CD4-positive, alpha-beta T cell treated with Interleukin-2 at 100 ng/mL for 4 hours (primary cell): ENCODE results near the gene CRYBG2.
A peak's percentile ranks its signal among the peaks of the same experiment; 100 is the strongest.
"Not testable (repeated sequence)": the region's sequence is repeated elsewhere in the genome, so short reads cannot be mapped to it uniquely, and the experiment has no call there.

Source experiments
- DNase-seq: peaks from one replicate; pipeline ENCODE4 v3.0.0-alpha.2; 2020; ENCODE audit warnings: low spot score

CRYBG2 gene

GRCh38 chr1:26293911-26294463, 59.9 kb downstream of the CRYBG2 start:
- DNase-seq, result no peak

DNA sequence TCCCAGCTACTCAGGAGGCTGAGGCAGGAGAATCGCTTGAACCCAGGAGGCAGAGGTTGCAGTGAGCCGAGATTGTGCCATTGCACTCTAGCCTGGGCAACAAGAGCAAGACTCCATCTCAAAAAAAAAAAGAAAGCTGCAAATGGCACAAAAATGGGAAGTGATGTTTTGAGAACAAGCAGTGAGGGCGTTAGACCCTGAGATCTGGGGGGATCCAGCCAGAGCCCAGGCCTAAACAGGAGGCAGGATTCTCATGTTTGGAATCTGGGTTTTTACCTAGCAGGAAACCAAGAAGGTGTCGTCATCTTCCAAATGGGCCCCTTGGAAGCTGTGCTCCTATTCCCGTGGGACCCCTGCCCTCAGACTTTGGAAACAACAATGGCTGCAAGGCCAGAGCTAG, 61.2 kb downstream of the CRYBG2 start:
- DNase-seq, result not testable (repeated sequence)

DNA sequence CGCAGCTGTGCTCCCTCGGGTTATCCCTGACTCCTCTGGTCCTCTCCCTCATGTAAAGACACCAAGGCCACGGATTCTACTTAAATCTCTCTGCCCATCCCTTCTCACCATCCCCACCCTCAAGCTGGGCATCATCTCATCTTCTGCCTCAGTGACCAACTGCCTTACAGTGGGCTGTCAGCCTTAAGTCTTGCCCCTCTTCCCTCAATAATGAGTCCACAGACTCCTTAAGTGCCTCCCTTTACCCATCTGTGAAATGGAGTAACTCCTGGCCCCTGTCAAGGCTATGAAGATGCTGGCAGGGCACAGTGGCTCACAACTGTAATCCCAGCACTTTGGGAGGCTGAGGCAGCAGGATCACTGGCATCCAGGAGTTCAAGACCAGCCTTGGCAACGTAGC, 62.0 kb downstream of the CRYBG2 start:
- DNase-seq, result no peak

DNA sequence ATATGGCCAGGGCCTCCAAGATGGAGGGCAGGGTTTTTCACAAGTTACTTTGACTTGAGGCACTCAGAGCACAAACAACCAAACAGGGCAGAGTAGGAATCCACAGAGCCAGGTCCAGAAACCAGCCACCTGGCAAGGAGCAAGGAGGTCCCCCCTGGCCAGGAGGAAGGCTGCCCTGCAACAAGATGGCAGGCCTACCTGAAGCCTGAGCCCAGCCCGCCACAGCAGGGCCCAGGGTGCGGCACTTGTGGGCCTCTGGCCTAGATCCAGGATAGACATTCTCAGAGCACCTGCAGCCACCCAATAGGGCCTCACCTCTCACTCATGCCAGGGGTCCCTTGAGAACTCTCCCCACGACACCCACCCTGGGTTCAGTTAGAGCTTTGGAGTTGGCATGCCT, 62.5 kb downstream of the CRYBG2 start:
- no peak for DNase-seq

- no peak for DNase-seq
These were observed 63.1 kb downstream of the CRYBG2 start for GRCh38 chr1:26290882-26291261.

DNA sequence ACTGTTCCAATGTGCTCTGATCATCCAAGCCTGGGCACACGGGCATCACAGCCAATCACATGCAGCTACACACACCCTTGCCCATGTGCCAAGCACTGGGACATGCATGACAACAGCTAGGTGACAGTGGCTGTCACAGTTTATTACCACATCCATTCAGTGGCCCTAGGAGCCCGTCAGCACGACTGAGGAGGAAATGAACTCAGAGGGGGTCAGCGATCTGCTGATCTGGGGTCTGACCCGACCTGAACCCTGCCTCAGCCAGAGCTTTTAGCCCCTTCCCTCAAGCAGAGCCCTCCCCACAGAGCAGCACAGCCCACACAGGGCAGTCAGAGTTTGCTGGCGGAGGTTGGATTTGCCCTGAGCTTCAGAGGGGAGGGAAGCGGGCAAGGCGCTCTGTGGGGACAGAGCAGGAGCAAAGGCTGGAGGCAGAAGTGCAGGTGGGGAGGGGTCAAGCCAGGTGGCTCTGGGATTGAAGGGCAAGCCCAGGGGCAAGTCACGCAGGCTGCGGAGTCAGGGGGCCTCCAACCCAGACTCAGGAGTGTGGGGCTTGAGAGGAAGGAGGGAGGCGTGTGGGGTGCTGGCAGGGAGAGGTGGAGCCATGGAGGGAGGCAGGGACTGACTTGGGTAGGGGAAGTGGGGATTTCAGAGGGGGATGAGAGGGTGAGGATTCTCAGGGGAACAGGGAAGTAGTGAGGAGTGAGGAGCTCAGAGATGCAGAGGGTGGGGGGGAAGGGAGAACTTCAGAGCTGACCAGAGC, 63.6 kb downstream of the CRYBG2 start:
- peak; percentile 39 for DNase-seq

GRCh38 chr1:26289158-26290059, 64.5 kb downstream of the CRYBG2 start:
- DNase-seq, result peak; percentile 37

GRCh38 chr1:26288311-26288941, 65.5 kb downstream of the CRYBG2 start:
- DNase-seq, result peak; percentile 86

- no peak for DNase-seq
These were observed 66.1 kb downstream of the CRYBG2 start for GRCh38 chr1:26287811-26288210.

DNA sequence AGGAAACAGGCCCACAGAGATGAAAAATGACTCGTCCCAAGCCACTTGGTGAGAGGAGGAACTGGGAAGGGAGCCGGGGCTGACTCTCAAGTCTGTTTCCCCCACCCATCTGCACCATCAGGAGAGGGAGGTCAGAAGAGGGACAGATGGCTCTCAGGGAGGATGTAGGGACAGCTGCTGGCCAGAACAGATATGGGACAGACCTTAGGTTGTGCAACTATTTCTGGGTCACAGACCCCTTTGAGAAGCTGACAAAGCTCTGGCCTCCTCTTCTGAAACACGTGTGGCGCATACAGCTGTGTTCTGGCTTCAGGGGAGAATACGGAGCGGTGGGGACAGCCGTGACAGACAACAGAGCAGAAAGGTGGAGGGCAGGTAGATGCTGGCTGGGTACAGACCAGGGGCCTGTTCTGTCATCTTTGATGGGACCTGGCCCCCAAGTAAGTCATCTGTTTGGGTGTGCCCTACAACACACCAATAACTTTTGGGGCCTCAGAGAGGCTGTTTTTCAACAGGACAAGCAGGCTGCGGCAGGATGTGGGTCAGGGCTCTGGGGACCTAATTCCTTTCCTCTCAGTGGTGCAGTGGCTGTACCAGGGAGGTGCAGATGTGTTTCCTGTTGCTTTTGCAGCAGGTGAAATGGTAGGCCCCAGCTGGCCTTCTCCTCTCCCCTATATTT, 66.8 kb downstream of the CRYBG2 start:
- peak; percentile 83 for DNase-seq

DNA sequence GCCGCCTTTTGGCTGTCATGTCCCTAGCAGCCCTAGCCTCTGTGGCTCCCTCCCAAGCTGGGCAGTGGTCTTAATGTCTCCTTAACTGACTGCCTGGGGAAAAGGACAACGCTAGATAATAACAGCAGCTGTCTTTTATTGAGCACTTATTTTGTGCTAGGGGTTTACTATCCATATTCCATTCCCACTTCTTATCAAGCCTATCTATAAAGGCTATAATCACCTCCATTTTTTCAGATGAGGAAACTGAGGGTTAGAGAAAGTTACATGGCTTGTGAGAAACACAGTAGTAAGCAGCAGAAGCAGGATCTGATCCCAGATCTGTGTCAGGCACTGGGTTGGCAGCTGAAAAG, 67.9 kb downstream of the CRYBG2 start:
- no peak for DNase-seq

DNA sequence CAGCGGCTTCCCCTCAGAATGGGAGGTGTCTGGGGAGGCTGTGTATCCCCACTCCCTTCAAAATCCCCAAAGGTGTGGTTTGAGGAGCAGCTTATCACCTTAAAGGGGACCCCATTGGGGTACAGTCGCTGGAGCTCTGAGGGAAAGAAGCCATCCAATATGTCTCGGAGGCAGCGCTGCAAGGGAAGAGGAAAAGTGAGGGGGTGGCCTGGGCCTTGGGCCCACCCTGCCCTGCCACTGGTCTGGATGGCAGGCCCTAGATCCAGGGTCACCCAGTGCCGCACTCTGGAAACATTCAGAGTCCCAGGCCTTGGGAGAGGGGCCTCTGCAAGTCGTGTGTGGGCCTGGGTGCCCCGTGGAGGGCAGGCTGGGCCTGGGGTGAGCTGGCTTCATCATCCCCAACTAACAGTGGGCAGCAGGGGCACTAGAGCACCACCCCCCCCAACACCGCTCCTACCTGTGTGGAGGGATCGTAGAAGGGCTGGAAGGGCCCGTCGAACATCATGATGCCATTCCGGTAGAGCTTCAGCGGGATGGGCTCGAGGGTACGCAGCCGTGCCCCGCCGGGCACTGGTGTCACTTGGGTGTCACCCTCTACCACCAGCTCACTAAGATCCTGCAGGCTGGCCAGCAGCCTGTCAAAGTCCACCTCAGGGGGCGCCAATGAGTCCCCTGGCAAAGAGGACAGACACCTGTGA, 68.4 kb downstream of the CRYBG2 start:
- DNase-seq, result peak; percentile 38

GRCh38 chr1:26284597-26285347, 69.2 kb downstream of the CRYBG2 start:
- DNase-seq, result peak; percentile 97

DNA sequence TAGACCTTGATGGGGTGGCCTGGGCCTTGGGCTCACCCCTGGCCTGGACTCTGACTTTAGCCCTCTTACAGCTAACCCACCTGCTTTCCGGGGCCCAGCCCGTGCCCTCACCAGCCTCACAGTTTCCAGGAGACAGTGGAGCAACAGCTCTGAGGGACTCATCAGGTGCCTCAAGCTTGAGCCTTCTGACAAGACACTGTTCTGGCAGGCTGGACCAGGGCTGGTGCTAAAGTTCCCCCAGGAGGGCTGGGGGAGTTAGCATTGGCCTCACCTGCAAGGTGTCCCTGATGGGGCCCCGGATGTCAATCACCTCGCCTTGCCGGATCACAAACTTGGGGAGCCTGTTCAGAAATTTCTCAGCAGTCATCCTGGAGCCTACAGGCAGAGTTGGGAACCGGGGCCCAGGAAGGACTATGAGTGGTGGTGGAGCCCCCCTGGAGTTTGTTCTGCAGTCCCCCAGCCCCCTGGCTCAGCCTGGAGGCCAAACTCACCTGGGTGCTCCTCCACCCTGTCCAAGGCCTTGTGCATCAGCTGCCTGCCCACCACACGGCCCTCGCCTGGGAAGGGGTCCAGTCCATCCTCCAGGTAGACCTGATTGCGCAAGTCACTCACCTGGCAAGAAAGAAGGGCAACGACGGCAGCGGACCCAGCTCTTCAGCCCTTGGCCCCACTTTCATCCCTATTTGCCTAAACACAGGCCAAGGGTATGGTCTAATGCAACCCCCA, 69.9 kb downstream of the CRYBG2 start:
- DNase-seq, result no peak

DNA sequence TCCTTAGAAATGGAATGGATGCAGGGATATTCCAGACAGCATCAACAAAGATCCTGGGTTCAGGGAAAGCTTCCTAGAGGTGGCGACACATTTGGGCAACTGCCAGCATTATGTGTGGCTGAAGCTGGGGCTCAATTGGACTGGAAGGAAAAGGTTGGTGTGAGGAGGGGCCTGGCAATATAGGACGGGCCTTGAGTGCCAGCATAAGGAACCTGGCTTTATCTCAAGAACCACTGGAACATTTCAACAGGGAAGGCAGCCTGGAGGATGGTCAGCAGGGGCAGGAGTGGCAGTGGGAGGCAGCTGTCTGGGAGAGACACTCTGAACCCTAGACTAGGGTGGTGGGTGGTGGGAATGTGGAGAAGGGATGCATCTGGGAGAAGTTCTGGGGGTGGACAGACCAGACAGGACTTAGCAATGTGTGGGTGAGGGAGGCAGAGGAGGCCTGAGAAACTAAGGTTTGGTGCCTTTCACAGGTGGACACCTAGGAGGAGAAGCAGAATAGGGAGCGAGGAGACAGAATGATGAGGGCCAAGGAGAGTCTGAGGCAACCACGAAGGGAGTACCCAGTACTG, 70.6 kb downstream of the CRYBG2 start:
- no peak for DNase-seq

GRCh38 chr1:26282401-26282918, 71.5 kb downstream of the CRYBG2 start:
- DNase-seq, result no peak

DNA sequence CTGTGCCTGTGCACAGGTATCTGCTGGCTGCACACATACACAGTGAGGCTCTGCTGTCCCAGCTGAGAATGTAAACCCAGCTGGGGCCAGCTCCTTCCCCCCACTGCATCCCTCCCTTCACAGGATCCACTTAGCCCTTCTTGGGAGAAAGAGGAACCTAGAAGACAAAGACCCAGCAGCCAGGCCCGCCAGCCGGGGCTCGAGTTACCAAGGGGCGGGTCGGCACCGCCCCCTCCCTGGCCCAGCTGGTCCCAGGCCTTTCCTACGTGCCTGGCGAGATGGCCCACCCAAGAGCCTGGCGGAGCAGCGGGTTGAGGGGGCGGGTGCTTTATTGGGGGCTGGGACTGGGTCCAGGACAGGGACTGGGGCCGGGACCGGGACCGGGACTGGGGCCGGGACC, 72.0 kb downstream of the CRYBG2 start:
- DNase-seq, result no peak

DNA sequence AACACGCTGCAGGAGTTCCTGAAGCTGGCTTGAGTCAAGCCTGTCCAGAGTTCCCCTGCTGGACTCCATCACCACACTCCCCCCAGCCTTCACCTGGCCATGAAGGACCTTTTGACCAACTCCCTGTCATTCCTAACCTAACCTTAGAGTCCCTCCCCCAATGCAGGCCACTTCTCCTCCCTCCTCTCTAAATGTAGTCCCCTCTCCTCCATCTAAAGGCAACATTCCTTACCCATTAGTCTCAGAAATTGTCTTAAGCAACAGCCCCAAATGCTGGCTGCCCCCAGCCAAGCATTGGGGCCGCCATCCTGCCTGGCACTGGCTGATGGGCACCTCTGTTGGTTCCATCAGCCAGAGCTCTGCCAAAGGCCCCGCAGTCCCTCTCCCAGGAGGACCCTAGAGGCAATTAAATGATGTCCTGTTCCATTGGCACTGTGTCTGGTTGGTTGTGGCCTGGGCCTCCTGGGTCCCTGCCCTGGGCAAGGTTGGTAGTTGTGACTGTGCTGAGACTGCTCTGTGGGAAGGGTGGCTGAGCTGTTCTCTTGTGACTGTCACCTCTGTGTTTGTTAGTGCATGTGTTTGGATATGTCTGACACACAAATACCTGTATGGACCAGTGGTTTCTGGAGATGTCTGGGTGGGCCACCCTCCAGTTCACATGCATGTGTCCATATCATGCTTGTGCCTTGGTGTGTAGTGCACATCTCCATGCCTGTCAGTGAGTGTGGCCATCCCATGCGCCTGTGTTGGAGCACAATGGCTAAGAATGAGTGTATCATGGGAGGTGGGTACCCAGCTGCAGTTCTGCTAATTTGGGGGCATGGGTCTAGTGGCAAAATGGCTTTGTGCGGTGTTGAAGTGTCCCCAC, 72.6 kb downstream of the CRYBG2 start:
- DNase-seq, result peak; percentile 30
